K562 (cell line): ENCODE data around the gene VENTX. TPM values are rescaled to one million over a fixed set of nuclear protein-coding genes. Genes with fewer than 3 reads are reported as not detected.

Experiments
- ATAC-seq: fragments of 200-7000 bp; cut with Tn5 transposase; 3 replicates; pipeline ENCODE4 v1.9.1; 2020; ENCODE audit warnings: moderate library complexity
- BruUV-seq: library from RNA; stranded (reverse); fragments of 400-500 nt; replicated peaks from 2 replicates; lab custom pipeline; 2021; lab: Mats Ljungman, UMichigan
- CTCF ChIA-PET: fragments of 300-600 bp; formaldehyde crosslinking; extraction: SDS; loops from one replicate; lab custom pipeline; 2021; ENCODE audit warnings: low intra/inter-chr PET ratio; lab: Yijun Ruan, JAX
- POLR2A ChIA-PET: fragments of 300-600, 350-650 bp; sonication (Branson Sonifier 250); formaldehyde crosslinking; extraction: SDS; loops from one replicate; lab custom pipeline; 2021; ENCODE audit warnings: antibody characterized with exemption, inconsistent platforms; lab: Yijun Ruan, JAX
- DNase-seq, 4 experiments: peaks; one replicate each; pipeline versions ENCODE4 v3.0.0 to v3.0.0-alpha.2; 2011 to 2018; ENCODE audit warnings: low spot score in 3 of 4, mixed read lengths in 3 of 4; ENCODE audit errors: extremely low read depth in 1 of 4
- FAIRE-seq: peaks from 2 replicates; lab custom pipeline; 2011; peaks lifted over from hg19 to GRCh38; lab: Jason Lieb, UNC
- H2AFZ ChIP-seq: 2 replicates; pipeline ENCODE4 v1.6.0; 2011; ENCODE audit warnings: low read depth, low read length, control low read depth, inconsistent platforms
- H3K27ac ChIP-seq: fragments of 200-600 bp; 3 replicates; pipeline ENCODE4 v1.8.0; 2011; ENCODE audit warnings: low read depth, mild to moderate bottlenecking, control low read depth, inconsistent platforms, low read length, moderate library complexity, mixed read lengths; ENCODE audit errors: extremely low read depth
- H3K27me3 ChIP-seq, 2 experiments: fragments of 300-600 bp in 1 of 2; 2 replicates in 1 of 2; 3 replicates in 1 of 2; pipeline versions ENCODE4 v1.6.0 to v1.8.0; 2011; ENCODE audit warnings: inconsistent platforms in 2 of 2, low read length in 2 of 2, mild to moderate bottlenecking in 1 of 2, mixed read lengths in 1 of 2, moderate library complexity in 1 of 2; ENCODE audit not compliant: control insufficient read depth in 2 of 2, insufficient read depth in 2 of 2
- H3K36me3 ChIP-seq: fragments of 300-600 bp; 3 replicates; pipeline ENCODE4 v1.8.0; 2011; ENCODE audit warnings: mild to moderate bottlenecking, low read length, inconsistent platforms; ENCODE audit not compliant: control insufficient read depth, insufficient read depth
- H3K4me1 ChIP-seq, 2 experiments: fragments of 200-600 bp in 1 of 2; replicated peaks in 1 of 2; 2 replicates in 1 of 2; 3 replicates in 1 of 2; pipeline versions ENCODE4 v1.5.1 to v1.8.0; 2011; ENCODE audit warnings: inconsistent platforms in 2 of 2, low read length in 2 of 2, mild to moderate bottlenecking in 1 of 2, mixed read lengths in 1 of 2, moderate library complexity in 1 of 2; ENCODE audit not compliant: control insufficient read depth in 2 of 2, insufficient read depth in 2 of 2
- H3K4me2 ChIP-seq: 2 replicates; pipeline ENCODE4 v1.6.1; 2011; ENCODE audit warnings: low read length, control low read depth, inconsistent platforms, mixed read lengths; ENCODE audit not compliant: insufficient read depth
- H3K4me3 ChIP-seq: fragments of 200-600 bp; sonication (generic), shearing (Covaris generic); 2 replicates; pipeline ENCODE4 v1.5.1; 2016; ENCODE audit warnings: control low read depth, inconsistent platforms
- H3K79me2 ChIP-seq: fragments of 200-600 bp; 3 replicates; pipeline ENCODE4 v1.8.0; 2011; ENCODE audit warnings: low read length, inconsistent platforms; ENCODE audit not compliant: control insufficient read depth, insufficient read depth
- H3K9ac ChIP-seq, 2 experiments: 2 replicates each; pipeline versions ENCODE4 v1.6.0 to v1.6.1; 2011; ENCODE audit warnings: low read depth in 2 of 2, low read length in 2 of 2, control low read depth in 1 of 2, inconsistent platforms in 1 of 2, mild to moderate bottlenecking in 1 of 2, mixed read lengths in 1 of 2; ENCODE audit not compliant: insufficient read depth in 1 of 2
- H3K9me1 ChIP-seq: one replicate; pipeline ENCODE4 v1.6.0; 2011; ENCODE audit warnings: inconsistent platforms, mild to moderate bottlenecking, low read length, moderate library complexity; ENCODE audit not compliant: control insufficient read depth, insufficient read depth
- H3K9me3 ChIP-seq: replicated peaks from 2 replicates; pipeline ENCODE4 v1.5.1; 2011; ENCODE audit warnings: low read depth, low read length, inconsistent platforms; ENCODE audit not compliant: control insufficient read depth, insufficient read depth
- H4K20me1 ChIP-seq: replicated peaks from 2 replicates; pipeline ENCODE4 v1.6.1; 2011; ENCODE audit warnings: low read length, inconsistent platforms, mixed read lengths; ENCODE audit not compliant: control insufficient read depth, insufficient read depth
- BHLHE40 ChIP-seq: IDR thresholded peaks from 2 replicates; pipeline ENCODE4 v1.6.1; 2011; ENCODE audit warnings: low read length, improper control_type of control experiment
- HCFC1 ChIP-seq: IDR thresholded peaks from 2 replicates; pipeline ENCODE4 v1.6.1; 2012; ENCODE audit warnings: low read depth, low read length, improper control_type of control experiment
- MBD1 ChIP-seq: fragments of 250-450 bp; sonication (Bioruptor Pico); IDR thresholded peaks from 2 replicates; pipeline ENCODE4 v1.8.0; 2022; ENCODE audit warnings: inconsistent platforms
- MECOM ChIP-seq: fragments of 250-450 bp; sonication (Bioruptor Pico); IDR thresholded peaks from 2 replicates; pipeline ENCODE4 v1.8.0; 2022; ENCODE audit warnings: inconsistent platforms
- NFE2 ChIP-seq: IDR thresholded peaks from 2 replicates; pipeline ENCODE4 v1.6.1; 2014; ENCODE audit warnings: antibody characterized with exemption, low read depth
- NKRF ChIP-seq: fragments of 450-650 bp; IDR thresholded peaks from 2 replicates; pipeline ENCODE4 v1.6.1; 2016; ENCODE audit warnings: borderline replicate concordance
- NUFIP1 ChIP-seq: fragments of 450-650 bp; IDR thresholded peaks from 2 replicates; pipeline ENCODE4 v1.6.1; 2018; ENCODE audit not compliant: partially characterized antibody
- OTX1 ChIP-seq: fragments of 450-650 bp; formaldehyde crosslinking; IDR thresholded peaks from 2 replicates; pipeline ENCODE4 v1.4.0; 2022; ENCODE audit warnings: mild to moderate bottlenecking
- SMAD4 ChIP-seq: fragments of 250-450 bp; sonication (Bioruptor Pico); conservative IDR thresholded peaks from 2 replicates; pipeline ENCODE4 v1.8.0; 2021; ENCODE audit warnings: inconsistent platforms, mild to moderate bottlenecking, moderate library complexity
- ZBTB2 ChIP-seq: fragments of 450-650 bp; IDR thresholded peaks from 2 replicates; pipeline ENCODE4 v1.6.1; 2016; ENCODE audit warnings: antibody characterized with exemption
- ZNF165 ChIP-seq: fragments of 250-450 bp; sonication (Bioruptor Pico); IDR thresholded peaks from 2 replicates; pipeline ENCODE4 v1.4.0; 2020; ENCODE audit warnings: borderline replicate concordance
- ZNF282 ChIP-seq: sonication (generic); formaldehyde crosslinking; IDR thresholded peaks from 2 replicates; pipeline ENCODE4 v1.8.1; 2023; ENCODE audit warnings: missing genetic modification reagents
- ZNF3 ChIP-seq: fragments of 250-450 bp; sonication (Bioruptor Pico); IDR thresholded peaks from 2 replicates; pipeline ENCODE4 v1.5.0; 2021; ENCODE audit warnings: mild to moderate bottlenecking, moderate library complexity
- ZNF347 ChIP-seq: fragments of 450-650 bp; formaldehyde crosslinking; IDR thresholded peaks from 2 replicates; pipeline ENCODE4 v1.4.0; 2020; ENCODE audit warnings: low read depth, mild to moderate bottlenecking, moderate library complexity
- ZNF354B ChIP-seq: fragments of 250-450 bp; sonication (Bioruptor Pico); IDR thresholded peaks from 2 replicates; pipeline ENCODE4 v1.4.0; 2020
- ZNF551 ChIP-seq: fragments of 250-450 bp; sonication (Bioruptor Pico); IDR thresholded peaks from 2 replicates; pipeline ENCODE4 v1.5.0; 2021; ENCODE audit warnings: mild to moderate bottlenecking, moderate library complexity
- ZZZ3 ChIP-seq: fragments of 450-650 bp; IDR thresholded peaks from 2 replicates; pipeline ENCODE4 v1.6.1; 2016; ENCODE audit warnings: antibody characterized with exemption, mild to moderate bottlenecking, moderate library complexity
- WGBS: fragments of 100-300 bp; shearing (Covaris generic); methylation state at CpG from one replicate; pipeline ENCODE4 v1.1.6; 2016; ENCODE audit warnings: low coverage, mixed read lengths; ENCODE audit not compliant: insufficient coverage; ENCODE audit errors: missing lambda C conversion rate; 5-methylcytosine and 5-hydroxymethylcytosine counted together
- in situ Hi-C: fragments of 300-500 bp; cut with MboI; formaldehyde crosslinking; loops from 4 replicates; pipeline ENCODE4 v1.15.0; 2018; ENCODE audit warnings: inconsistent platforms, mixed read lengths
- intact Hi-C: fragments of 100-400 bp; cut with micrococcal nuclease; formaldehyde crosslinking; loops from 2 replicates; pipeline ENCODE4 v1.14.2; 2022
- polyA plus RNA-seq, 8 experiments: library from polyadenylated mRNA; depleted of rRNA in 4 of 8; stranded (reverse) in 5 of 8; unstranded in 3 of 8; fragments of >200 nt; fragmentation: Nextera tagmentation in 2 of 8; fragmentation: Illumina TruSeq in 1 of 8; extraction: Ambion mirVana in 2 of 8; extraction: Trizol in 1 of 8; gene quantifications; 2 replicates each; pipeline versions ENCODE4 v1.2.1 to v1.2.3, GENCODE V29; 2011 to 2014; ENCODE audit warnings: inconsistent platforms in 1 of 8, missing spikeins in 1 of 8
- total RNA-seq, 7 experiments: library from RNA; depleted of rRNA in 6 of 7; stranded (reverse); fragments of >200 nt in 6 of 7; fragmentation: Illumina TruSeq in 2 of 7; extraction: Trizol in 2 of 7; gene quantifications; 2 replicates each; pipeline versions ENCODE4 v1.2.1 to v1.2.3, GENCODE V29; 2011 to 2021; ENCODE audit warnings: low replicate concordance in 1 of 7

VENTX gene
- total and polyA plus RNA-seq, 9 of the 15 experiments (the other 6 are each of a cell fraction or from before 2014, with no cell fraction given) = 0.07 to 0.70 (median 0.20) TPM; not detected in 1

- in situ Hi-C loops = no loop called here
- ATAC-seq = no peak
- H3K27ac ChIP-seq = no peak overlapping the region
These were observed 13.6 kb upstream of the VENTX start for GRCh38 chr10:133224076-133224475.

More at GRCh38 chr10:133224076-133224475, 13.6 kb upstream of the VENTX start:
- no peak for TF ChIP-seq NKRF
- TF ChIP-seq MBD1 (CRISPR knock-in tag) = no peak
- no peak for TF ChIP-seq ZNF354B (CRISPR knock-in tag)
- TF ChIP-seq ZNF347 = no peak
- no peak for TF ChIP-seq ZBTB2
- TF ChIP-seq OTX1 (CRISPR knock-in tag) = no peak
- no peak for TF ChIP-seq ZNF3
- no peak for TF ChIP-seq ZNF282 (CRISPR knock-in tag)
- no peak for TF ChIP-seq MECOM
- no peak for TF ChIP-seq ZNF551
- TF ChIP-seq ZNF165 = no peak
- TF ChIP-seq SMAD4 (CRISPR knock-in tag) = no peak
- TF ChIP-seq BHLHE40 = no peak
- TF ChIP-seq NUFIP1 = no peak
- no peak for TF ChIP-seq NFE2
- TF ChIP-seq ZZZ3 = no peak
- no peak for TF ChIP-seq HCFC1
- TF ChIP-seq, all 486 proteins: peak for 0
- Histone ChIP-seq H3K4me1 (peaks cover 12 to 49% of the 10 kb centered on the region in 2 experiments), H3K9me1 (no peaks in the 10 kb centered on the region), H3K27me3 (peaks cover 0 to 7% of the 10 kb centered on the region in 2 experiments; a peak in 1 of 5 replicates), H3K4me3 (no peak overlapping the region), H3K9ac (no peak overlapping the region), H3K4me2 (no peak overlapping the region), H3K36me3 (no peaks in the 10 kb centered on the region), H2AFZ (no peak overlapping the region), H3K79me2 (no peaks in the 10 kb centered on the region), H3K9me3 (no peaks in the 10 kb centered on the region), H4K20me1 (no peaks in the 10 kb centered on the region)
- ChIA-PET POLR2A (no interaction called here), CTCF (no interaction called here)
- BruUV-seq = no TSS peak
- FAIRE-seq (no peak), DNase-seq (no peak)
- WGBS = 72% methylated on average over 8 of the region's 14 CpGs
- intact Hi-C loops = no loop called here
